Measurements from ENCODE around the gene C6orf163. TPM values are rescaled to one million over a fixed set of nuclear protein-coding genes. Genes with fewer than 3 reads are reported as not detected.
A peak's percentile ranks its signal among the peaks of the same experiment; 100 is the strongest.

C6orf163 gene
- total RNA-seq, 1 donor from 2014 or later = 1.6 TPM

GRCh38 chr6:87407561-87407900 lies 62.9 kb downstream of the C6orf163 start:
- TF ChIP-seq CTCF (IDR thresholded peaks at IDR 0.05; ENCODE audit: insufficient read depth, low read length, severe bottlenecking) = no peak
- FAIRE-seq (no peak), DNase-seq (ENCODE audit: low read depth) (peak; percentile 40)
- Histone ChIP-seq H3K27me3 (ENCODE audit: control insufficient read depth, insufficient read depth, low read length) (peaks cover 2% of the 10 kb centered on the region), H3K36me3 (ENCODE audit: control insufficient read depth, insufficient read depth, low read length) (no peaks in the 10 kb centered on the region), H3K4me3 (ENCODE audit: low read depth, low read length) (peak overlapping the region; percentile 85)

DNA sequence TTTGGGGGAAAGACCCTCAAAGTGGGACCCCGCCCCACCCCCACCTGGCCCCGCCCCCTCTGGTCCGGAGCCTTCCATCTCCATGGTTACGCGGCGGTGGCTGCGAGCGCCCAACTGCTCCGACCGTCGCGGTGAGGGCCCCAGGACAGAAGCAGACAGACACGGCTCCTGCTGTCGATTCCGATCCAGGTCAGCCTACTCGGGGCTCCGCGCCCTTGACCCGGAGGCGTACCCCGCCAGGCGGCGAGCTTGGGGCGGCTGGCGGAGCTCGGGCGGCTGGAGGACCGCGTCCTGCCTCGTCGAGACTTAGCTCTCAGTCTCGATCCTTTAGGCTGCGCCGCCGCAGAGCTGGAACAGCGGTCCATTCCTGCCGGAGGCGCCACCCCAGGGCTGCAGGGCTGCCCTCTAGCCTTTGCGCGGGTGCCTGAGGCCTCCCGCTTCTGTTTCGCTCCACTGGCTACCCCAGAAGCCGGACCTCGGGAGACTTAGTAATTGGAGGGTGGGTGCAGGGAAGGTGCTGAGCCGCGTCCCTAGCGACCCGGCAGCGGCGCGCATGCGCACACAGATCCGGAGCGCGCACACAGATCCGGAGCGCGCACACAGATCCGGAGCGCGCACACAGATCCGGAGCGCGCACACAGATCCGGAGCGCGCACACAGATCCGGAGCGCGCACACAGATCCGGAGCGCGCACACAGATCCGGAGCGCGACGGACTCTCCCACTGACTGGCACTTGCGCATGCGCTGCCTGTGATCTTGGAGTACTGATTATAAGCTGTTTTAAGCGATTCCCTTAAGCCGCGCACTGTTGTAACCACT lies 63.5 kb downstream of the C6orf163 start, which contains the start of gene CFAP206:
Gene CFAP206, plus strand, starts transcription at position 72 of the 820 bp plus-strand sequence. CDS start 1,868 bp downstream, outside the sequence.
- DNase-seq (ENCODE audit: low read depth) (peak; percentile 79), FAIRE-seq (no peak)
- TF ChIP-seq CTCF (IDR thresholded peaks at IDR 0.05; ENCODE audit: insufficient read depth, low read length, severe bottlenecking) = peak; percentile 48
- H3K4me3 ChIP-seq (ENCODE audit: low read depth, low read length) = peak within 1 kb of the TSS; percentile 85
- peaks cover 2% of the 10 kb centered on the region for H3K27me3 ChIP-seq (ENCODE audit: control insufficient read depth, insufficient read depth, low read length)
- H3K36me3 ChIP-seq (ENCODE audit: control insufficient read depth, insufficient read depth, low read length) = no peaks in the 10 kb centered on the region

DNA sequence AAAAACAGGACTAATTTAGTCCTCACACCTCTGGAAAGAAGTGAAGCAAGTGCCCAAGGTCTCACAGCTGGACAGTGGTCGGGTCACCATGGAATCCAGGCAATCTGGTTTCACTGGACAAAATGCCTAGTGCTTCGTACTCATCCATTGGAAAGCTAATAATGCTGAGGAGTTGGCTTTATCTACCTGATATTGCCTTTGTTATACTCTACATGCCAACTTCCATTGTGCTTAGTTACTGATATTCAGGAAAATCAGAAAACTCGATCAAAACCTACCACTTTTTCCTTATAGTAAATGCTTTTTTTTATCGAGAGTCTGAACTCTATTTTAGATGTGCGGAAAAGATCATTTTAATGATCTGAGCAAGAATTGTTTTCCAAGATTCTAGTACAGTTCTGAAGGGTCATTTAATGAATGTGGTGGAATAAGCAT lies 64.1 kb downstream of the C6orf163 start:
- Histone ChIP-seq H3K4me3 (ENCODE audit: low read depth, low read length) (peak overlapping the region; percentile 85), H3K36me3 (ENCODE audit: control insufficient read depth, insufficient read depth, low read length) (no peaks in the 10 kb centered on the region), H3K27me3 (ENCODE audit: control insufficient read depth, insufficient read depth, low read length) (peaks cover 2% of the 10 kb centered on the region)
- DNase-seq (ENCODE audit: low read depth) (no peak), FAIRE-seq (no peak)
- no peak for TF ChIP-seq CTCF (IDR thresholded peaks at IDR 0.05; ENCODE audit: insufficient read depth, low read length, severe bottlenecking)

Other genes with a start within 250 kb of the C6orf163 start
- gene CGA, start 249.7 kb upstream of the C6orf163 start, total RNA-seq = not detected in 2 replicates
- gene ZNF292, start 189.2 kb upstream of the C6orf163 start, total RNA-seq = 24.2 and 28.2 TPM in 2 replicates
- gene SMIM8, start 22.2 kb upstream of the C6orf163 start, total RNA-seq = 5.0 and 7.2 TPM in 2 replicates
- not detected in 2 replicates for gene GJB7, start 15.5 kb upstream of the C6orf163 start, total RNA-seq
- gene CFAP206, start 63.2 kb downstream of the C6orf163 start, total RNA-seq = under 0.01 TPM in 1 of 2 replicates, not detected in the other
- 12.2 and 14.5 TPM in 2 replicates for gene SLC35A1, start 128.2 kb downstream of the C6orf163 start, total RNA-seq
- gene RARS2, start 245.2 kb downstream of the C6orf163 start, total RNA-seq = 23.8 and 28.4 TPM in 2 replicates
- 11.0 and 11.1 TPM in 2 replicates for gene ORC3, start 245.3 kb downstream of the C6orf163 start, total RNA-seq

Measured in bronchial epithelial cell (primary cell).